ENCODE measurements around the gene AATK.

DNA sequence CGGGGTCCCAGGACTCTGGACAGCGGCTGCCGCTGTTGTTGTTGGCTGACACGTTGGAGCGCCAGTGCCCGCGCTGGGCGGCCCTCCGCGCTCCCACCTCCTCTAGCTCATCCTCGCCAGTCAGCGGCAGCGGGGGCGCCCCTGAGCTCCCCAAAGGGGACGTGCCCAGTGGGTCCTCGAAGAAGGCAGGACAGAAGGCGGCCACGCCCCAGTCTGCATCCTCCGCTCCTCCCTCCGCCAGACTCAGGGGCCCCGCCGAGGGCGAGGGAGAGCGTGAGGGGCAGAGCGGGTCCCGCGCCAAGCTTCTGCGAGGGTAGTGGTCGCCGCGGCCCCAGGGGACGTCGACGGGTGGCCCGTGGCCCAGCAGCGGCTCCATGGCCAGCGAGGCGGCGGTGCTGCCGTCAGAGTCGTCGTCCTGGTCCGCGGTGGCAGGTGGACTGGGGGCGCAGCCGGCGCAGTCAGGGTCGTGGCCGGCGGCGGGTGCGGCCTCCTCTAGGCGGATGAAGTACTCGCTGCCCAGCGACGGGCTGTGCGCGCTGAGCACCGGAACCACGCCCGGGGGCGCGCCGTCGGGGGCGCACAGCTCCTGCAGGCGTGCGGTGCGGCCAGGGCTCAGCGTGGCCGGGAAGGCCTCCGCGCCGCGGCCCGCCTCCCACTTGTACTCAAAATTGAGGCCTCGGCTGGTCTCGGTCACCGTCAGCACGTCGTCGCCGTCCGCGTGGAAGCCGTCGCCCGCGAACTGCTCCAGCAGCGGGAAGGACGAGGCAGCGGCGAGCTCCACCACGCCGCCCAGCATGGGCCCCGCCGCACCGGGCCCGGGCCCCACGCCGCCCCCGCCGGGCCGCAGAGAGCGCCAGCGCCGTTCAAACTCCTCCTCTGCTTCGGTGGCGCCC, 43.9 kb downstream of the AATK start:
- TF ChIP-seq POLR2AphosphoS5 (IDR thresholded peaks at IDR 0.05; ENCODE audit: low read depth, low read length): no peak
- TF ChIP-seq TAF1 (IDR thresholded peaks at IDR 0.05; ENCODE audit: borderline replicate concordance, low read depth, low read length): no peak
- TF ChIP-seq POLR2A (IDR thresholded peaks at IDR 0.05; ENCODE audit: low read depth, low read length): no peak
